Measurements from ENCODE around the gene KCNQ1OT1.
"Not testable (repeated sequence)": the region's sequence is repeated elsewhere in the genome, so short reads cannot be mapped to it uniquely, and the experiment has no call there.

The KCNQ1OT1 gene

GRCh38 chr11:2644844-2645778, 54.7 kb downstream of the KCNQ1OT1 start:
- DNase-seq (ENCODE audit: low read depth), result no peak
- TF ChIP-seq CTCF (IDR thresholded peaks at IDR 0.05; ENCODE audit: control insufficient read depth, extremely low read depth, insufficient read depth), result no peak

GRCh38 chr11:2643746-2644145, 56.0 kb downstream of the KCNQ1OT1 start:
- no peak for TF ChIP-seq CTCF (IDR thresholded peaks at IDR 0.05; ENCODE audit: control insufficient read depth, extremely low read depth, insufficient read depth)
- H3K4me3 ChIP-seq (ENCODE audit: low read depth, low read length), result no peak overlapping the region
- DNase-seq (ENCODE audit: low read depth), result no peak

More at GRCh38 chr11:2644844-2645778, 54.7 kb downstream of the KCNQ1OT1 start:
- H3K4me3 ChIP-seq (ENCODE audit: low read depth, low read length), result no peak overlapping the region

GRCh38 chr11:2641623-2642022, 58.2 kb downstream of the KCNQ1OT1 start:
- no peak overlapping the region for H3K4me3 ChIP-seq (ENCODE audit: low read depth, low read length)
- no peak for TF ChIP-seq CTCF (IDR thresholded peaks at IDR 0.05; ENCODE audit: control insufficient read depth, extremely low read depth, insufficient read depth)
- no peak for DNase-seq (ENCODE audit: low read depth)

GRCh38 chr11:2639763-2640162, 60.0 kb downstream of the KCNQ1OT1 start:
- DNase-seq (ENCODE audit: low read depth); H3K4me3 ChIP-seq (ENCODE audit: low read depth, low read length): not testable (repeated sequence)

GRCh38 chr11:2631161-2631560, 68.6 kb downstream of the KCNQ1OT1 start:
- no peak overlapping the region for H3K4me3 ChIP-seq (ENCODE audit: low read depth, low read length)
- no peak for DNase-seq (ENCODE audit: low read depth)
- no peak for TF ChIP-seq CTCF (IDR thresholded peaks at IDR 0.05; ENCODE audit: control insufficient read depth, extremely low read depth, insufficient read depth)

GRCh38 chr11:2630679-2631078, 69.1 kb downstream of the KCNQ1OT1 start:
- DNase-seq (ENCODE audit: low read depth), result no peak

GRCh38 chr11:2625183-2625582, 74.6 kb downstream of the KCNQ1OT1 start:
- no peak overlapping the region for H3K4me3 ChIP-seq (ENCODE audit: low read depth, low read length)
- TF ChIP-seq CTCF (IDR thresholded peaks at IDR 0.05; ENCODE audit: control insufficient read depth, extremely low read depth, insufficient read depth), result no peak
- no peak for DNase-seq (ENCODE audit: low read depth)

More at GRCh38 chr11:2630679-2631078, 69.1 kb downstream of the KCNQ1OT1 start:
- TF ChIP-seq CTCF (IDR thresholded peaks at IDR 0.05; ENCODE audit: control insufficient read depth, extremely low read depth, insufficient read depth), result no peak
- no peak overlapping the region for H3K4me3 ChIP-seq (ENCODE audit: low read depth, low read length)

All from LNCaP clone FGC (cell line).